Peyer's patch (tissue), 4 donors: ENCODE results near the gene MYO9B.

Experiments used
- CTCF ChIP-seq, 6 experiments: fragments of 450-650 bp in 4 of 6; fragments of 200-600 bp in 2 of 6; sonication (generic) in 1 of 6; IDR thresholded peaks; one replicate each; pipeline ENCODE4 v1.5.1; 2017 to 2019; ENCODE audit warnings: antibody characterized with exemption in 6 of 6, mild to moderate bottlenecking in 3 of 6, moderate library complexity in 1 of 6
- POLR2A ChIP-seq, 2 donors: fragments of 450-650 bp; IDR thresholded peaks; one replicate each; pipeline ENCODE4 v1.5.1; 2017; ENCODE audit warnings: antibody characterized with exemption in 2 of 2, mild to moderate bottlenecking in 2 of 2, moderate library complexity in 2 of 2

DNA sequence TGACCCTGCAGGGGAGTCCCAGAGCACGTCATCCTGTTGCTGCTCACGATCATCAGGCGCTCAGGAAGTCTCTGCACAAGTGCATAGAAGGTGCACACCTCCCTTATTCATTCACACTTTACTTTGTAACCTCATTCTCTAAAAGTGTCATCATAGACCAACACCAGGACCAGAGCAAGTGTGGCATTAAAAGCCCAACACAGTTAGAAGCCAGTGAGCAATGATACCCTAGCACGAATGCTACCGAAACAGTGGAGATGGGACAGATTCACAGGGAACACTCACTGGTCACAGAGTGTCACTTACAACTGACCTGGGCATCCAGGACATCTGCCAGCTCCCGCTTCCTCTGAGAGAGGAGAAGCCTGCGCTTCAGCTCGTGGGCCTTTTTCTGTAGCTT lies 17.3 kb upstream of the MYO9B start:
- TF ChIP-seq CTCF (IDR thresholded peaks at IDR 0.05), result no peak
- TF ChIP-seq POLR2A (IDR thresholded peaks at IDR 0.05), result no peak
